Panc1 (cell line): Measurements from ENCODE around the gene PAPPA. TPM values are rescaled to one million over a fixed set of nuclear protein-coding genes. Genes with fewer than 3 reads are reported as not detected.

Experiments
- ATAC-seq: fragments of 200-7000 bp; cut with Tn5 transposase; 2 replicates; pipeline ENCODE4 v1.9.1; 2020; ENCODE audit warnings: mild to moderate bottlenecking, moderate library complexity
- BruUV-seq: library from RNA; stranded (reverse); fragments of 400-500 nt; replicated peaks from 2 replicates; lab custom pipeline; 2021; lab: Mats Ljungman, UMichigan
- CTCF ChIA-PET: fragments of 300-600 bp; sonication (Branson Sonifier 250); formaldehyde crosslinking; loops from one replicate; lab custom pipeline; 2022; ENCODE audit warnings: antibody characterized with exemption; lab: Charles Lee
- POLR2A ChIA-PET: fragments of 300-600 bp; sonication (Branson Sonifier 250); formaldehyde crosslinking; loops from one replicate; lab custom pipeline; 2022; ENCODE audit warnings: antibody characterized with exemption; lab: Charles Lee
- DNase-seq: peaks from one replicate; pipeline ENCODE4 v3.0.0-alpha.2; 2010; ENCODE audit warnings: low read depth, low spot score
- H3K27ac ChIP-seq: 2 replicates; pipeline ENCODE4 v1.5.1; 2011; ENCODE audit warnings: mild to moderate bottlenecking, low read length, inconsistent platforms
- H3K27me3 ChIP-seq: fragments of 200-500 bp; sonication (Bioruptor generic); 2 replicates; pipeline ENCODE4 v1.6.0; 2014; ENCODE audit warnings: low read length, inconsistent platforms; ENCODE audit not compliant: control insufficient read depth, insufficient read depth
- H3K36me3 ChIP-seq: fragments of 200-500 bp; sonication (Bioruptor generic); 2 replicates; pipeline ENCODE4 v1.5.1; 2014; ENCODE audit warnings: inconsistent platforms, mild to moderate bottlenecking, low read length, moderate library complexity; ENCODE audit not compliant: control insufficient read depth, insufficient read depth
- H3K4me1 ChIP-seq: 2 replicates; pipeline ENCODE4 v1.5.1; 2011; ENCODE audit warnings: inconsistent platforms, mild to moderate bottlenecking, low read length, moderate library complexity; ENCODE audit not compliant: control insufficient read depth, insufficient read depth
- H3K4me3 ChIP-seq, 2 experiments: 2 replicates each; pipeline ENCODE4 v1.5.1; 2011 to 2012; ENCODE audit warnings: low read depth in 2 of 2, low read length in 2 of 2, mild to moderate bottlenecking in 2 of 2, inconsistent platforms in 1 of 2, moderate library complexity in 1 of 2
- H3K9me3 ChIP-seq: fragments of 200-500 bp; sonication (Bioruptor generic); 2 replicates; pipeline ENCODE4 v1.5.1; 2014; ENCODE audit warnings: low read depth, mild to moderate bottlenecking, inconsistent platforms, low read length, moderate library complexity; ENCODE audit not compliant: control insufficient read depth, insufficient read depth
- POLR2AphosphoS5 ChIP-seq: IDR thresholded peaks from 2 replicates; pipeline ENCODE4 v1.6.1; 2012; ENCODE audit warnings: mild to moderate bottlenecking, low read depth, low read length, moderate library complexity
- SIN3A ChIP-seq: IDR thresholded peaks from 2 replicates; pipeline ENCODE4 v1.6.1; 2012; ENCODE audit warnings: low read depth, mild to moderate bottlenecking, low read length, moderate library complexity, borderline replicate concordance; ENCODE audit not compliant: insufficient read depth
- TCF7L2 ChIP-seq: IDR thresholded peaks from 2 replicates; pipeline ENCODE4 v1.6.1; 2011; ENCODE audit warnings: mild to moderate bottlenecking, low read depth, low read length, inconsistent platforms
- in situ Hi-C: cut with HindIII; loops from 2 replicates; pipeline ENCODE4 v1.10.0; 2016; ENCODE audit warnings: low sequenced_read_pairs, low pct_unique_long_range_greater_than_20kb
- intact Hi-C: fragments of 100-400 bp; cut with micrococcal nuclease; formaldehyde crosslinking; loops from one replicate; pipeline ENCODE4 v1.10.0; 2022; ENCODE audit not compliant: unreplicated experiment
- total RNA-seq: library from RNA; stranded (reverse); gene quantifications from one replicate; pipeline ENCODE4 v1.2.1, GENCODE V29; 2021; ENCODE audit not compliant: unreplicated experiment
- TF ChIP-seq, protein P1 (sequence below), 2 experiments: IDR thresholded peaks; 2 replicates each; pipeline ENCODE4 v1.6.1; 2011 to 2012; ENCODE audit warnings: low read depth in 2 of 2, control low read depth in 1 of 2, low read length in 1 of 2, mild to moderate bottlenecking in 1 of 2, moderate library complexity in 1 of 2; ENCODE audit not compliant: insufficient read depth in 1 of 2
- TF ChIP-seq, protein P2 (sequence below): fragments of 450-650 bp; IDR thresholded peaks from 2 replicates; pipeline ENCODE4 v1.5.1; 2017; ENCODE audit warnings: mild to moderate bottlenecking

The PAPPA gene
- total RNA-seq, 1 experiment from 2014 or later, result 1.2 TPM

DNA sequence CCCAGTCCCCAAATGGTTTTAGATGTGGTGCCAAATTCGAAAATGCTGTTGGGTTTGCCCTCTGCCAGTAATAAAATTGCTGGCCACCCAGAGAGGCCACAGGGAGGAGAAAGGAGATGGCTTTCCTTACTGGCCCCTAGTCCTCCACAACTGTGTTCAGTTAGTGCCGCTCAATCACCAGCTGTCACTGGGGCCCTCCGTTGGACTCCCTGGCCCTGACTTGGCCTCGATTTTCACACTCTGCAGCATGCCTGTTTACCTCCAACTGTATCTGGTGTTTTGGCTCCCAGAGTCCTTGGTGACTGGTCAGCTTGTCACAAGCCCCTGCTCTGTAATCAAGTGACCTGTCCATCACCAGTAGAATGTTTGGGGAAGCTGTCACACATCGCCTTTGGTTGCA, 97.8 kb downstream of the PAPPA start:
- H3K4me3 ChIP-seq, result no peak overlapping the region
- no peaks in the 10 kb centered on the region for H3K36me3 ChIP-seq
- BruUV-seq, result no TSS peak
- H3K27me3 ChIP-seq, result no peaks in the 10 kb centered on the region
- ChIA-PET POLR2A (no interaction called here), CTCF (no interaction called here)
- intact Hi-C loops (no loop called here), in situ Hi-C loops (no loop called here)
- DNase-seq, result no peak
- no peak for ATAC-seq
- TF ChIP-seq SIN3A (no peak), TCF7L2 (no peak), POLR2AphosphoS5 (no peak)
- TF ChIP-seq, protein P1, sequence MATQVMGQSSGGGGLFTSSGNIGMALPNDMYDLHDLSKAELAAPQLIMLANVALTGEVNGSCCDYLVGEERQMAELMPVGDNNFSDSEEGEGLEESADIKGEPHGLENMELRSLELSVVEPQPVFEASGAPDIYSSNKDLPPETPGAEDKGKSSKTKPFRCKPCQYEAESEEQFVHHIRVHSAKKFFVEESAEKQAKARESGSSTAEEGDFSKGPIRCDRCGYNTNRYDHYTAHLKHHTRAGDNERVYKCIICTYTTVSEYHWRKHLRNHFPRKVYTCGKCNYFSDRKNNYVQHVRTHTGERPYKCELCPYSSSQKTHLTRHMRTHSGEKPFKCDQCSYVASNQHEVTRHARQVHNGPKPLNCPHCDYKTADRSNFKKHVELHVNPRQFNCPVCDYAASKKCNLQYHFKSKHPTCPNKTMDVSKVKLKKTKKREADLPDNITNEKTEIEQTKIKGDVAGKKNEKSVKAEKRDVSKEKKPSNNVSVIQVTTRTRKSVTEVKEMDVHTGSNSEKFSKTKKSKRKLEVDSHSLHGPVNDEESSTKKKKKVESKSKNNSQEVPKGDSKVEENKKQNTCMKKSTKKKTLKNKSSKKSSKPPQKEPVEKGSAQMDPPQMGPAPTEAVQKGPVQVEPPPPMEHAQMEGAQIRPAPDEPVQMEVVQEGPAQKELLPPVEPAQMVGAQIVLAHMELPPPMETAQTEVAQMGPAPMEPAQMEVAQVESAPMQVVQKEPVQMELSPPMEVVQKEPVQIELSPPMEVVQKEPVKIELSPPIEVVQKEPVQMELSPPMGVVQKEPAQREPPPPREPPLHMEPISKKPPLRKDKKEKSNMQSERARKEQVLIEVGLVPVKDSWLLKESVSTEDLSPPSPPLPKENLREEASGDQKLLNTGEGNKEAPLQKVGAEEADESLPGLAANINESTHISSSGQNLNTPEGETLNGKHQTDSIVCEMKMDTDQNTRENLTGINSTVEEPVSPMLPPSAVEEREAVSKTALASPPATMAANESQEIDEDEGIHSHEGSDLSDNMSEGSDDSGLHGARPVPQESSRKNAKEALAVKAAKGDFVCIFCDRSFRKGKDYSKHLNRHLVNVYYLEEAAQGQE (IDR thresholded peaks at IDR 0.05; ENCODE audit: insufficient read depth in 1 of 2, low read depth in 2 of 2, low read length in 1 of 2), result no peak
- TF ChIP-seq, protein P2, sequence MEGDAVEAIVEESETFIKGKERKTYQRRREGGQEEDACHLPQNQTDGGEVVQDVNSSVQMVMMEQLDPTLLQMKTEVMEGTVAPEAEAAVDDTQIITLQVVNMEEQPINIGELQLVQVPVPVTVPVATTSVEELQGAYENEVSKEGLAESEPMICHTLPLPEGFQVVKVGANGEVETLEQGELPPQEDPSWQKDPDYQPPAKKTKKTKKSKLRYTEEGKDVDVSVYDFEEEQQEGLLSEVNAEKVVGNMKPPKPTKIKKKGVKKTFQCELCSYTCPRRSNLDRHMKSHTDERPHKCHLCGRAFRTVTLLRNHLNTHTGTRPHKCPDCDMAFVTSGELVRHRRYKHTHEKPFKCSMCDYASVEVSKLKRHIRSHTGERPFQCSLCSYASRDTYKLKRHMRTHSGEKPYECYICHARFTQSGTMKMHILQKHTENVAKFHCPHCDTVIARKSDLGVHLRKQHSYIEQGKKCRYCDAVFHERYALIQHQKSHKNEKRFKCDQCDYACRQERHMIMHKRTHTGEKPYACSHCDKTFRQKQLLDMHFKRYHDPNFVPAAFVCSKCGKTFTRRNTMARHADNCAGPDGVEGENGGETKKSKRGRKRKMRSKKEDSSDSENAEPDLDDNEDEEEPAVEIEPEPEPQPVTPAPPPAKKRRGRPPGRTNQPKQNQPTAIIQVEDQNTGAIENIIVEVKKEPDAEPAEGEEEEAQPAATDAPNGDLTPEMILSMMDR, result no peak
- no peak overlapping the region for H3K27ac ChIP-seq
- no peaks in the 10 kb centered on the region for H3K4me1 ChIP-seq
- no peaks in the 10 kb centered on the region for H3K9me3 ChIP-seq

DNA sequence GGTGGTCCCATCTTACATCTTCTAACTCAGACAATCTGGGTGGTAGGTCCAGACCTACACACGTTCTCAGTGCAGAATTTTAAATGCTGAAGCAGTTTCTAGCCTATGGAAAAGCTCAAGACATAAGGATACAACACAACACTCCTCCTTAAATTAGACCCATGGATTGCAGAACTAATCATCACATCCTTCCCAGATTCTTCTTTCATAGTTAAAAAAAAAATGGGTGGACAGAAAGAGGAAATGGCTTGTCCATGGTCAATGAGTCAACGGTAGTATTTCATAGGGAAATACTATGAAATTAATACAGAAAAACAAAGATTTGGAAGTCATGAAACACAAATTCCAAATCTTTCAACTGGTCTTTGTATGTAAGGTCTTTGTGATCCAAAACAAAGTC, 106.9 kb downstream of the PAPPA start:
- POLR2A ChIA-PET, result no interaction called here
- CTCF ChIA-PET, result no interaction called here

More for the DNA sequence above, 106.9 kb downstream of the PAPPA start:
- Histone ChIP-seq H3K4me1 (no peaks in the 10 kb centered on the region), H3K27ac (no peak overlapping the region), H3K36me3 (no peaks in the 10 kb centered on the region), H3K27me3 (no peaks in the 10 kb centered on the region), H3K4me3 (no peak overlapping the region), H3K9me3 (no peaks in the 10 kb centered on the region)
- in situ Hi-C loops (no loop called here), intact Hi-C loops (no loop called here)
- ATAC-seq (no peak), DNase-seq (no peak)
- BruUV-seq, result no TSS peak
- TF ChIP-seq TCF7L2 (no peak), POLR2AphosphoS5 (no peak)
- TF ChIP-seq, protein P2, result no peak
